ENCODE results near the gene TEX14. TPM values are rescaled to one million over a fixed set of nuclear protein-coding genes. Genes with fewer than 3 reads are reported as not detected.

TEX14 gene
- total RNA-seq, 1 experiment from 2014 or later = 0.89 TPM

DNA sequence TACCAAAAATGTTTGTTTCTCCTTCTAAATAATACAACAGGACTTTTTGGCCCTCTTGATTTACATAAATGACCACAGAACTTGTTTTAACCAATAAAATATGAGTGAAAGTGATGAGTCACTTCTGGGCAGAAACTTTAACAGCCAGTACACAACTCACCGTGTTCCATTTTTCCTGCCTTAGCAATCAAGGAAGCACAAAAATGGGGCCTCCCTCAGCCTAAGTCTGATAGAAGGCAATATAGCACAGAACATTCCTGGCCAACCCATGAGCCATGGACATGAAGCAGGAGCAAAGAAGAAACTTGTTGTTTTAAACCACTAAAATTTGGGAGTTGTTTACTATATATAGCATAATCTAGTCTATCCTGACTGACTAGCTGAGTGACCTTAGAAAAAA lies 116.3 kb downstream of the TEX14 start:
- Histone ChIP-seq H3K9me3 (ENCODE audit: control insufficient read depth in 1 of 2, insufficient read depth in 1 of 2, low read depth in 1 of 2, low read length in 2 of 2) (no peaks in the 10 kb centered on the region), H3K27ac (ENCODE audit: low read depth, low read length) (no peak overlapping the region), H4K20me1 (ENCODE audit: insufficient read depth) (no peaks in the 10 kb centered on the region), H3K9ac (ENCODE audit: low read length) (no peak overlapping the region), H3K36me3 (ENCODE audit: control insufficient read depth in 1 of 2, insufficient read depth in 2 of 2, low read length in 2 of 2) (no peaks in the 10 kb centered on the region), H3K79me2 (ENCODE audit: insufficient read depth, low read length) (no peaks in the 10 kb centered on the region), H3K4me2 (ENCODE audit: low read length) (peak overlapping the region; percentile 29), H3K9me2 (ENCODE audit: insufficient read depth) (no peaks in the 10 kb centered on the region), H3K4me3 (replicated peaks in 1 of 2; ENCODE audit: low read depth in 1 of 2, low read length in 2 of 2) (no peak overlapping the region), H2AFZ (ENCODE audit: low read depth, low read length, poor library complexity, severe bottlenecking) (peak overlapping the region; percentile 44), H3K27me3 (ENCODE audit: insufficient read depth, low read length) (no peaks in the 10 kb centered on the region), H3K4me1 (ENCODE audit: control insufficient read depth in 1 of 2, insufficient read depth in 2 of 2, low read length in 2 of 2) (peaks cover 5 to 21% of the 10 kb centered on the region in 2 experiments)
- intact Hi-C loops (cut with micrococcal nuclease) = no loop called here
- ChIA-PET CTCF (interaction anchor here (1.1 kb wide), 2 partner anchors 12 to 16 kb away, joined by 4 to 5 read pairs; no protein-coding TSS in a partner anchor), POLR2A (interaction anchor here (0.8 to 7.5 kb wide), 2 partner anchors 49 to 56 kb away, joined by 5 to 70 read pairs; no protein-coding TSS in a partner anchor), RAD21 (ENCODE audit: low non-redundant PET in 1 of 2, low total read pairs in 2 of 2, uncharacterized antibody in 2 of 2, unreplicated experiment in 2 of 2) (no interaction called here)
- DNase-seq (ENCODE audit: low read depth, low spot score) (peak; percentile 29), ATAC-seq (0 out of 2 replicates have a peak, but pooled peaks have one; percentile 39)
- TF ChIP-seq, protein P1, sequence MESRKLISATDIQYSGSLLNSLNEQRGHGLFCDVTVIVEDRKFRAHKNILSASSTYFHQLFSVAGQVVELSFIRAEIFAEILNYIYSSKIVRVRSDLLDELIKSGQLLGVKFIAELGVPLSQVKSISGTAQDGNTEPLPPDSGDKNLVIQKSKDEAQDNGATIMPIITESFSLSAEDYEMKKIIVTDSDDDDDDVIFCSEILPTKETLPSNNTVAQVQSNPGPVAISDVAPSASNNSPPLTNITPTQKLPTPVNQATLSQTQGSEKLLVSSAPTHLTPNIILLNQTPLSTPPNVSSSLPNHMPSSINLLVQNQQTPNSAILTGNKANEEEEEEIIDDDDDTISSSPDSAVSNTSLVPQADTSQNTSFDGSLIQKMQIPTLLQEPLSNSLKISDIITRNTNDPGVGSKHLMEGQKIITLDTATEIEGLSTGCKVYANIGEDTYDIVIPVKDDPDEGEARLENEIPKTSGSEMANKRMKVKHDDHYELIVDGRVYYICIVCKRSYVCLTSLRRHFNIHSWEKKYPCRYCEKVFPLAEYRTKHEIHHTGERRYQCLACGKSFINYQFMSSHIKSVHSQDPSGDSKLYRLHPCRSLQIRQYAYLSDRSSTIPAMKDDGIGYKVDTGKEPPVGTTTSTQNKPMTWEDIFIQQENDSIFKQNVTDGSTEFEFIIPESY (IDR thresholded peaks at IDR 0.05; ENCODE audit: extremely low read depth, insufficient replicate concordance, low read length) = no peak
- peak; percentile 59; the same call in 1 of the 2 replicates for TF ChIP-seq FOSL1 (IDR thresholded peaks at IDR 0.05; ENCODE audit: low read depth)
- no peak for TF ChIP-seq ELF1 (IDR thresholded peaks at IDR 0.05; ENCODE audit: borderline replicate concordance, low read depth)
- TF ChIP-seq JUND (IDR thresholded peaks at IDR 0.05) = peak; percentile 10; the same call in 1 of the 2 replicates
- TF ChIP-seq, protein P2, sequence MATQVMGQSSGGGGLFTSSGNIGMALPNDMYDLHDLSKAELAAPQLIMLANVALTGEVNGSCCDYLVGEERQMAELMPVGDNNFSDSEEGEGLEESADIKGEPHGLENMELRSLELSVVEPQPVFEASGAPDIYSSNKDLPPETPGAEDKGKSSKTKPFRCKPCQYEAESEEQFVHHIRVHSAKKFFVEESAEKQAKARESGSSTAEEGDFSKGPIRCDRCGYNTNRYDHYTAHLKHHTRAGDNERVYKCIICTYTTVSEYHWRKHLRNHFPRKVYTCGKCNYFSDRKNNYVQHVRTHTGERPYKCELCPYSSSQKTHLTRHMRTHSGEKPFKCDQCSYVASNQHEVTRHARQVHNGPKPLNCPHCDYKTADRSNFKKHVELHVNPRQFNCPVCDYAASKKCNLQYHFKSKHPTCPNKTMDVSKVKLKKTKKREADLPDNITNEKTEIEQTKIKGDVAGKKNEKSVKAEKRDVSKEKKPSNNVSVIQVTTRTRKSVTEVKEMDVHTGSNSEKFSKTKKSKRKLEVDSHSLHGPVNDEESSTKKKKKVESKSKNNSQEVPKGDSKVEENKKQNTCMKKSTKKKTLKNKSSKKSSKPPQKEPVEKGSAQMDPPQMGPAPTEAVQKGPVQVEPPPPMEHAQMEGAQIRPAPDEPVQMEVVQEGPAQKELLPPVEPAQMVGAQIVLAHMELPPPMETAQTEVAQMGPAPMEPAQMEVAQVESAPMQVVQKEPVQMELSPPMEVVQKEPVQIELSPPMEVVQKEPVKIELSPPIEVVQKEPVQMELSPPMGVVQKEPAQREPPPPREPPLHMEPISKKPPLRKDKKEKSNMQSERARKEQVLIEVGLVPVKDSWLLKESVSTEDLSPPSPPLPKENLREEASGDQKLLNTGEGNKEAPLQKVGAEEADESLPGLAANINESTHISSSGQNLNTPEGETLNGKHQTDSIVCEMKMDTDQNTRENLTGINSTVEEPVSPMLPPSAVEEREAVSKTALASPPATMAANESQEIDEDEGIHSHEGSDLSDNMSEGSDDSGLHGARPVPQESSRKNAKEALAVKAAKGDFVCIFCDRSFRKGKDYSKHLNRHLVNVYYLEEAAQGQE (IDR thresholded peaks at IDR 0.05; ENCODE audit: low read depth) = no peak
- TF ChIP-seq SRF (IDR thresholded peaks at IDR 0.05; ENCODE audit: low read depth) = no peak
- no TSS peak for BruUV-seq (replicated peaks)
